Gastrocnemius medialis (tissue), 4 donors: ENCODE measurements around the gene ZPR1. TPM values are rescaled to one million over a fixed set of nuclear protein-coding genes. Genes with fewer than 3 reads are reported as not detected.

Experiments used
- ATAC-seq, 2 donors: fragments of 150-250 bp; one replicate each; pipeline ENCODE4 v1.9.1; 2016
- DNase-seq, 2 donors: peaks; one replicate each; pipeline ENCODE4 v3.0.0-alpha.2; 2019
- H3K27ac ChIP-seq, 4 donors: fragments of 200-600 bp; sonication (generic); 1 replicate in 1 of 4; 2 replicates in 3 of 4; pipeline ENCODE4 v1.5.1; 2016 to 2018; ENCODE audit warnings: mild to moderate bottlenecking in 2 of 4, moderate library complexity in 1 of 4
- H3K27me3 ChIP-seq, 3 donors: fragments of 200-600 bp; sonication (generic) in 2 of 3; 1 replicate in 1 of 3; 2 replicates in 2 of 3; pipeline versions ENCODE4 v1.5.1 to v1.6.0; 2016 to 2019; ENCODE audit warnings: mild to moderate bottlenecking in 1 of 3, moderate library complexity in 1 of 3
- H3K36me3 ChIP-seq, 2 donors: fragments of 200-600 bp; sonication (generic) in 1 of 2; one replicate each; pipeline ENCODE4 v1.5.1; 2017 to 2018
- H3K4me1 ChIP-seq, 2 donors: fragments of 200-600 bp; sonication (generic) in 1 of 2; one replicate each; pipeline ENCODE4 v1.5.1; 2016 to 2017; ENCODE audit warnings: mild to moderate bottlenecking in 2 of 2
- H3K4me3 ChIP-seq, 4 donors: fragments of 200-600 bp; sonication (generic) in 3 of 4; 1 replicate in 1 of 4; 2 replicates in 3 of 4; pipeline ENCODE4 v1.5.1; 2016 to 2019; ENCODE audit warnings: mild to moderate bottlenecking in 2 of 4
- H3K9me3 ChIP-seq, 3 donors: fragments of 200-600 bp; sonication (generic) in 2 of 3; 1 replicate in 1 of 3; 2 replicates in 2 of 3; pipeline ENCODE4 v1.5.1; 2016 to 2019
- POLR2A ChIP-seq, 2 donors: fragments of 450-650 bp; IDR thresholded peaks; one replicate each; pipeline ENCODE4 v1.6.1; 2017; ENCODE audit warnings: antibody characterized with exemption in 2 of 2, mild to moderate bottlenecking in 2 of 2, moderate library complexity in 2 of 2
- in situ Hi-C, 4 donors: fragments of 200-750 bp; cut with MboI; loops; one replicate each; pipeline versions ENCODE4 v1.15.0 to v1.8.0; 2017; ENCODE audit warnings: low sequenced_read_pairs in 4 of 4
- intact Hi-C: fragments of 100-400 bp; cut with DNase I; formaldehyde crosslinking; loops from one replicate; pipeline ENCODE4 v1.15.1; 2023; ENCODE audit warnings: low total_unique reads
- total RNA-seq, 4 donors: library from RNA; depleted of rRNA; stranded (reverse); fragments of >200 nt; gene quantifications; one replicate each; pipeline versions ENCODE4 v1.1.0 to v1.2.3, GENCODE V29; 2016
- TF ChIP-seq, protein P1 (sequence below), 5 experiments: fragments of 450-650 bp in 3 of 5; fragments of 200-600 bp in 2 of 5; sonication (generic) in 2 of 5; IDR thresholded peaks in 4 of 5; conservative IDR thresholded peaks in 1 of 5; 1 replicate in 4 of 5; 2 replicates in 1 of 5; pipeline ENCODE4 v1.5.1; 2016 to 2019; ENCODE audit warnings: antibody characterized with exemption in 5 of 5, mild to moderate bottlenecking in 3 of 5, moderate library complexity in 3 of 5

The ZPR1 gene, protein sequence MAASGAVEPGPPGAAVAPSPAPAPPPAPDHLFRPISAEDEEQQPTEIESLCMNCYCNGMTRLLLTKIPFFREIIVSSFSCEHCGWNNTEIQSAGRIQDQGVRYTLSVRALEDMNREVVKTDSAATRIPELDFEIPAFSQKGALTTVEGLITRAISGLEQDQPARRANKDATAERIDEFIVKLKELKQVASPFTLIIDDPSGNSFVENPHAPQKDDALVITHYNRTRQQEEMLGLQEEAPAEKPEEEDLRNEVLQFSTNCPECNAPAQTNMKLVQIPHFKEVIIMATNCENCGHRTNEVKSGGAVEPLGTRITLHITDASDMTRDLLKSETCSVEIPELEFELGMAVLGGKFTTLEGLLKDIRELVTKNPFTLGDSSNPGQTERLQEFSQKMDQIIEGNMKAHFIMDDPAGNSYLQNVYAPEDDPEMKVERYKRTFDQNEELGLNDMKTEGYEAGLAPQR
- 10 to 100 TPM; 43.3 to 82.5 (median 56.9) TPM for total RNA-seq

DNA sequence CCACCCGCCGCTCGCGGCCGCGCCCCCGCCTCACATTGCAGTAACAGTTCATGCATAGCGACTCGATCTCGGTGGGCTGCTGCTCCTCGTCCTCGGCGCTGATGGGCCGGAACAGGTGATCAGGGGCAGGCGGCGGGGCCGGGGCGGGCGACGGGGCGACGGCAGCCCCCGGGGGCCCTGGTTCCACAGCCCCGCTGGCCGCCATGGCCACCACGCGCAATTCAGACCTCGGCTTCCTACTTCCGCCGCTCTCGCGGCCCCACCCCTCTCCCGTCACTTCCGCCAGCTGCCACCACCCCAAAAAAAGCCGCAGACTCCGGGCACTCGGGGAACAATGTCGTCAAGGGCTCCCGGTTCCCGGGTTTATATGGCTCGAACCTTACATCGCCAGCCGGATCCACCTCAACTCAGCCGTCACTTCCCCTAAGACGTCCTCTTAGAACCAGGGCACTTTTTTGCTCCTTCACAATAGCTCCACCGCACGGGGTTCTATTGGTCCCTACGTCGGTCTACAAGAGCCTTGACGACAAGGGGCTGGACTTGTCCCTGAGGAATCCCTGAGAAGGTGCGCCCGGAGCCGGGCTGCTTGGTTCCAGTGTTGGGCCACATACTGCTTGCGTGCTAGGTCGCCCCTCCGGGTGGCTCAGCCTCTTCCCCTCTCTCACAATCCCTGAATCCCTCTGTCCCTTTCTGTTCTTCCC is at the start of gene ZPR1:
Gene ZPR1, minus strand, starts transcription at position 238 of the 701 bp plus-strand sequence. Its CDS starts 33 bp downstream, at position 205.
- DNase-seq (peak; percentile 68 to 69), ATAC-seq (peak; percentile 85 to 88)
- no peaks in the 10 kb centered on the region for H3K27me3 ChIP-seq
- intact Hi-C loops = loop anchor here (2.0 to 5.0 kb wide), 3 partner anchors 15 to 539 kb away; partner anchors contain the start of genes BUD13, CEP164 and SIK3
- H3K4me3 ChIP-seq = peak within 1 kb of the TSS; percentile 78 to 98 (median 96)
- peaks cover 17 to 18% of the 10 kb centered on the region in 2 donors for H3K4me1 ChIP-seq
- peak; percentile 61 to 77 for TF ChIP-seq POLR2A (IDR thresholded peaks at IDR 0.05)
- TF ChIP-seq, protein P1, sequence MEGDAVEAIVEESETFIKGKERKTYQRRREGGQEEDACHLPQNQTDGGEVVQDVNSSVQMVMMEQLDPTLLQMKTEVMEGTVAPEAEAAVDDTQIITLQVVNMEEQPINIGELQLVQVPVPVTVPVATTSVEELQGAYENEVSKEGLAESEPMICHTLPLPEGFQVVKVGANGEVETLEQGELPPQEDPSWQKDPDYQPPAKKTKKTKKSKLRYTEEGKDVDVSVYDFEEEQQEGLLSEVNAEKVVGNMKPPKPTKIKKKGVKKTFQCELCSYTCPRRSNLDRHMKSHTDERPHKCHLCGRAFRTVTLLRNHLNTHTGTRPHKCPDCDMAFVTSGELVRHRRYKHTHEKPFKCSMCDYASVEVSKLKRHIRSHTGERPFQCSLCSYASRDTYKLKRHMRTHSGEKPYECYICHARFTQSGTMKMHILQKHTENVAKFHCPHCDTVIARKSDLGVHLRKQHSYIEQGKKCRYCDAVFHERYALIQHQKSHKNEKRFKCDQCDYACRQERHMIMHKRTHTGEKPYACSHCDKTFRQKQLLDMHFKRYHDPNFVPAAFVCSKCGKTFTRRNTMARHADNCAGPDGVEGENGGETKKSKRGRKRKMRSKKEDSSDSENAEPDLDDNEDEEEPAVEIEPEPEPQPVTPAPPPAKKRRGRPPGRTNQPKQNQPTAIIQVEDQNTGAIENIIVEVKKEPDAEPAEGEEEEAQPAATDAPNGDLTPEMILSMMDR (IDR thresholded peaks at IDR 0.05 in 4 of 5, conservative IDR thresholded peaks at IDR 0.05 in 1 of 5) = peak in 1 of 5 experiments; percentile 9
- peaks cover 5 to 40% of the 10 kb centered on the region in 2 donors for H3K36me3 ChIP-seq
- no peaks in the 10 kb centered on the region for H3K9me3 ChIP-seq
- peak within 1 kb of the TSS; percentile 83 to 89 (median 88) for H3K27ac ChIP-seq
- in situ Hi-C loops = loop anchor here in 2 of 4 donors (10.0 kb wide), 2 partner anchors 317 to 437 kb away; no protein-coding TSS in a partner anchor

DNA sequence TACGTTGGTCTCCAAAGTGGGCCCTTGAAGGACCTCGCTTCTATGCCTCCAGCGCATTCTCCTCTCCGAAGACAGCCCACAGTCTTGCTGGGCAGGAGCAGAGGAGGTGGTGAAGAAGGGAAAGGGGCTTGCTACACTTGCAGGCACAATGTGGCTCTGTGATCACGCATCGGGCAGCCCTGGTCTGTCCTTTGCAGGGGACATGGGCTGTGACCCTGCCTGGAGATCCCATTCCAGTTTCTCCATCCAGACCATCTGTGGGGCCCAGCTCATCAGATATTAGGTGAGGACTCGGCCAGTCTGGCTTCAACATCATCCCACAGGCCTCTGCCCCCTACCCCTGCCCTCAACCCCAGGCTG is 48.8 kb upstream of the ZPR1 start:
- ATAC-seq = no peak
- Histone ChIP-seq H3K4me3 (no peak overlapping the region), H3K9me3 (no peaks in the 10 kb centered on the region), H3K4me1 (peaks cover 10 to 14% of the 10 kb centered on the region in 2 donors), H3K27me3 (no peaks in the 10 kb centered on the region), H3K27ac (peak overlapping the region in 3 of 4 donors; percentile 63 to 70 (median 69)), H3K36me3 (no peaks in the 10 kb centered on the region)
- TF ChIP-seq POLR2A (IDR thresholded peaks at IDR 0.05) = no peak
- TF ChIP-seq, protein P1 (IDR thresholded peaks at IDR 0.05 in 4 of 5, conservative IDR thresholded peaks at IDR 0.05 in 1 of 5) = no peak
- in situ Hi-C loops (no loop called here), intact Hi-C loops (loop anchor here (1.0 kb wide), 1 partner anchor 45 kb away; the partner anchor contains the start of gene APOA5)
- DNase-seq = no peak

DNA sequence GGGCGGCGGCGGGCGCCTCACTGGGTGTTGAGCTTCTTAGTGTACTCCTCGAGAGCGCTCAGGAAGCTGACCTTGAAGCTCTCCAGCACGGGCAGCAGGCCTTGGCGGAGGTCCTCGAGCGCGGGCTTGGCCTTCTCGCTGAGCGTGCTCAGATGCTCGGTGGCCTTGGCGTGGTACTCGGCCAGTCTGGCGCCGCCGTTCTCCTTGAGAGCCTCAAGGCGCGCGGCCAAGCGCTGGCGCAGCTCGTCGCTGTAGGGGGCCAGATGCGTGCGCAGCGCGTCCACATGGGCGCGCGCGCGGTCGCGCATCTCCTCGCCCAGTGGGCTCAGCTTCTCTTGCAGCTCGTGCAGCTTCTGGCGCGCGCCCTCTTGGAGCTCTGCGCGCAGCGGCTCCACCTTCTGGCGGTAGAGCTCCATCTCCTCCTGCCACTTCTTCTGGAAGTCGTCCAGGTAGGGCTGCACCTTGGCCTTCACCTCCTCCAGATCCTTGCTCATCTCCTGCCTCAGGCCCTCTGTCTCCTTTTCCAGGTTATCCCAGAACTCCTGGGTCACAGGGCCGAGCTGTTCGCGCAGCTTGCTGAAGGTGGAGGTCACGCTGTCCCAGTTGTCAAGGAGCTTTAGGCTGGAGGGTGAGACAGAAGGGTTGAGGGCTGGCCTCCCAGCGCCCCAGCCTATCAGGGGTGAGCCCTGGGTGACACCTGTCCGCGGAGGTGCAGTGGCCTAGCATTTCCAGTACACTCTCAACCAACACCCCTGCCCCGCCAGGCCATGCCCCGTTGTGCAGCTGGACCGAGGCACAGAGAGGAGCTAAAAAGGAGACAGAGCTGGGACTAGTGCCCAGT is 48.2 kb upstream of the ZPR1 start:
- peaks cover 10 to 14% of the 10 kb centered on the region in 2 donors for H3K4me1 ChIP-seq
- in situ Hi-C loops (no loop called here), intact Hi-C loops (loop anchor here (1.0 kb wide), 1 partner anchor 45 kb away; the partner anchor contains the start of gene APOA5)
- H3K36me3 ChIP-seq = no peaks in the 10 kb centered on the region
- peak overlapping the region; percentile 43 to 55 (median 44) for H3K4me3 ChIP-seq
- H3K27ac ChIP-seq = peak overlapping the region; percentile 63 to 70 (median 66)
- TF ChIP-seq POLR2A (IDR thresholded peaks at IDR 0.05) = no peak
- TF ChIP-seq, protein P1 (IDR thresholded peaks at IDR 0.05 in 4 of 5, conservative IDR thresholded peaks at IDR 0.05 in 1 of 5) = peak; percentile 34 to 70 (median 63)
- ATAC-seq (peak; percentile 78 to 82), DNase-seq (peak; percentile 65 to 87)
- H3K9me3 ChIP-seq = no peaks in the 10 kb centered on the region
- H3K27me3 ChIP-seq = no peaks in the 10 kb centered on the region
